ENCODE results near the gene PPP4R4.

Gene PPP4R4

DNA sequence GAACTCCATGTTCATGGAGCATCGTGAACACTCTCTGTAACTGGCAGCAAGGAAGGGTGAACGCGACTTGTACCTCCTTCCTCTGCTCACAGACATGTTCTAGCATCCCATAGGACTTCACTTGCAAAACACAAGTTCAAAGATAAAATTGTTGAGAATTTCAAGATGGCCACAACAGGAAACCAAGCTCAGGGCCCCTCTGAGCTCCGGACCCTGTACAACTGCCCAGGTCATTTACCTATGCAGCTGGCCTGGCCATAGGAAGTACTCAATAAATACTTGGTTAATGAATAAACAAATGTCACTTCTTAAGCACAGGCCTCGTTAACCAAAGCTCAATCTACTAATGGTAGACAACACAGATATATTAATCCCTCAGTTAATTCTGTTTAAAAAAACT, 11.7 kb upstream of the PPP4R4 start:
- Histone ChIP-seq H3K27me3 (peaks cover 10% of the 10 kb centered on the region), H3K9me3 (no peaks in the 10 kb centered on the region), H3K36me3 (no peaks in the 10 kb centered on the region), H3K4me1 (no peaks in the 10 kb centered on the region), H3K4me3 (ENCODE audit: low read depth, low read length) (no peak overlapping the region)
- DNase-seq: no peak
- TF ChIP-seq, protein P1, sequence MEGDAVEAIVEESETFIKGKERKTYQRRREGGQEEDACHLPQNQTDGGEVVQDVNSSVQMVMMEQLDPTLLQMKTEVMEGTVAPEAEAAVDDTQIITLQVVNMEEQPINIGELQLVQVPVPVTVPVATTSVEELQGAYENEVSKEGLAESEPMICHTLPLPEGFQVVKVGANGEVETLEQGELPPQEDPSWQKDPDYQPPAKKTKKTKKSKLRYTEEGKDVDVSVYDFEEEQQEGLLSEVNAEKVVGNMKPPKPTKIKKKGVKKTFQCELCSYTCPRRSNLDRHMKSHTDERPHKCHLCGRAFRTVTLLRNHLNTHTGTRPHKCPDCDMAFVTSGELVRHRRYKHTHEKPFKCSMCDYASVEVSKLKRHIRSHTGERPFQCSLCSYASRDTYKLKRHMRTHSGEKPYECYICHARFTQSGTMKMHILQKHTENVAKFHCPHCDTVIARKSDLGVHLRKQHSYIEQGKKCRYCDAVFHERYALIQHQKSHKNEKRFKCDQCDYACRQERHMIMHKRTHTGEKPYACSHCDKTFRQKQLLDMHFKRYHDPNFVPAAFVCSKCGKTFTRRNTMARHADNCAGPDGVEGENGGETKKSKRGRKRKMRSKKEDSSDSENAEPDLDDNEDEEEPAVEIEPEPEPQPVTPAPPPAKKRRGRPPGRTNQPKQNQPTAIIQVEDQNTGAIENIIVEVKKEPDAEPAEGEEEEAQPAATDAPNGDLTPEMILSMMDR (IDR thresholded peaks at IDR 0.05; ENCODE audit: low read depth, low read length): no peak

DNA sequence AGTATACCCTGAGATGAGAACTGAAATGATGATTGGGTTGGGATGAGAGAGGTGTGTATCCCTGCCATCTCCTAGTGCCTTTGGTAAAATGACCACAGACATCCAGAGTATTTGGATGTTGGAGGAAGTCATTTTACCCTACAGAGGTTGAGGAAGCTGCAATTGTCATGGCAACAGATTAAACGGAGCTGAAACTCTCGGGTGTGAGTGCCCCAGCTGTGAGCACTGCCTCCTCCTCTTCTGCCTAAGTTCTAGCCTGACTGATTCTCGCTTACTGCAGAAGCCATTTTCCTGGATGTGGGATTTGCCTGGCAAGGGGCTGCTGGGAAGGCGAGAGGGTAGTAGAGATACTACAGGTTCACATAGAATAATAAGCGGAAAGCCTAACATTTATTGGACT, 10.3 kb upstream of the PPP4R4 start:
- Histone ChIP-seq H3K36me3 (no peaks in the 10 kb centered on the region), H3K27me3 (peaks cover 3% of the 10 kb centered on the region; the same call in 1 of the 2 replicates), H3K9me3 (no peaks in the 10 kb centered on the region), H3K4me3 (ENCODE audit: low read depth, low read length) (no peak overlapping the region), H3K4me1 (no peaks in the 10 kb centered on the region)
- no peak for DNase-seq
- TF ChIP-seq, protein P1 (IDR thresholded peaks at IDR 0.05; ENCODE audit: low read depth, low read length): no peak

DNA sequence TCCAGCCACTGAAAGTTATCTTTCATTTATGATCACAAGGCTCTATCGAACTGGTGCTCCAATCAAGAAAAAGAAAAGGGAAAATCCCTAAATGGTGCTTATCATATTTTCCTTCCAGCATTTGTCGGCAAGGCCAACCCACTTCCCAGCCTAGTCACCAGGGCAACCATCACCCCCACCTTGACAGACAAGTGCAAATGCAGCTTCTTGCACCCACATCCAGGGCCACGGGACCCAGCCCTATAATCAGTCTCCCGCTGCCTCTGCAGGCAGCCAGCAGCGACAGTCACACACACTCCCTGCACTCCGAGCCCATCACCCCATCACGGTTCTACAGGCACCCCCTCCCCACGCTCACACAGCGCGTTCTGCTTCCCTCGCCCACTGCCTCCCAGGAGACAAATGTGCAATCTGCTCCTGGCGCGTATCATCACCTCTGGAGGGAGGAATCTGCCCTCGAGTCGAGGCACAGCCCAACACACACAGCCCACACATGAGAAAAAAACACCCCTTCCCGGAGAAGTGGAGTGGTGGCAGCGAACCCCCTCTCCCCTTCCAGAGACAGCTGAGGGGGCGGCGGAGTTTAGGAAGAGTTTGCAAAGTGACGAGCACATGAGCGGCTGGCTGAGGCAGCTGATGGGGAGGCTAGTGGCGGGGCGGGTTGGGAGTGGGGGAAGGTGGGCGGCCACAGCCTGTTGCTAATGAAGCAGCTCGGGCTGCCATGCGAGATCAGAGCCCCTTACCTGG, 9.3 kb upstream of the PPP4R4 start:
- TF ChIP-seq, protein P1 (IDR thresholded peaks at IDR 0.05; ENCODE audit: low read depth, low read length): no peak
- Histone ChIP-seq H3K9me3 (no peaks in the 10 kb centered on the region), H3K36me3 (no peaks in the 10 kb centered on the region), H3K27me3 (peaks cover 3% of the 10 kb centered on the region; the same call in 1 of the 2 replicates), H3K4me3 (ENCODE audit: low read depth, low read length) (peak overlapping the region; percentile 38), H3K4me1 (no peaks in the 10 kb centered on the region)
- DNase-seq: no peak

DNA sequence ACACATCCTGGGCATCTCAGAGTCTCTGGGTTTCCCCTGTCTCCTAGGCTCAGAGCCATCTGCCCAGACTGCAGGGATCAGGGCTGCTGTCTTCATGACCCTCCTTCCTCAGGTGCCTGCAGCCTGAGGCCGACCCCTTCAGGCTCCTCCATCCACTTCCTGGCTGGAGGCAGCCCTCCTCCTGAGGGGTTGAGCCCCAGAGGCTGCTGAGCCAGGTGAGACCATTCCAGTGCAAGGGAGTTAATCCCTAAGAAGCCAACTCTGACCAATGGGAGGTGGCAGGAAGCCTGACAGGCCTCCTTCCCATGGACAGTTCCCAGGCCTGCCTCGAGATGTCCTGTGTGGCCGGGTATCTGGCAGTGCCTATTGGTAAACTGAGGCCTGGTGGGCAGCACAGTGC, 8.4 kb upstream of the PPP4R4 start:
- no peak for DNase-seq
- Histone ChIP-seq H3K4me1 (no peaks in the 10 kb centered on the region), H3K36me3 (no peaks in the 10 kb centered on the region), H3K27me3 (peaks cover 3% of the 10 kb centered on the region; the same call in 1 of the 2 replicates), H3K4me3 (ENCODE audit: low read depth, low read length) (no peak overlapping the region), H3K9me3 (no peaks in the 10 kb centered on the region)
- TF ChIP-seq, protein P1 (IDR thresholded peaks at IDR 0.05; ENCODE audit: low read depth, low read length): no peak

DNA sequence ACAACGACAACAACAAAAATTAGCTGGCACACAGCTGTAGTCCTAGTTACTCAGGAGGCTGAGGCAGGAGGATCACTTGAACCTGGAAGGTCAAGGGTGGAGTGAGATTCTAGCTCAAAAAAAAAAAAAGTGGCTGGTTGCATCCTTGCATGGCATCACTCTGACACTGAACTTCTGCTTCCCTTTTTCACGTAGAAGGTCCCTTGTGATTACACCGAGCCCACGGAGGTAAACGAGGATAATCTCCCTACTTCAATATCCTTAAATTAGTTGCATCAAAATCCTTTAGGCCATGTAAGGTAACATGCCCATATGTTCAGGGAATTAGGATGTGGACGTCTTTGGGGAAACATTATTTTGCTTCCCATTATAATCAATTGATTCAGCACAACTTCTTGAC, 4.0 kb upstream of the PPP4R4 start:
- DNase-seq: no peak
- H3K4me1 ChIP-seq: peaks cover 8% of the 10 kb centered on the region

DNA sequence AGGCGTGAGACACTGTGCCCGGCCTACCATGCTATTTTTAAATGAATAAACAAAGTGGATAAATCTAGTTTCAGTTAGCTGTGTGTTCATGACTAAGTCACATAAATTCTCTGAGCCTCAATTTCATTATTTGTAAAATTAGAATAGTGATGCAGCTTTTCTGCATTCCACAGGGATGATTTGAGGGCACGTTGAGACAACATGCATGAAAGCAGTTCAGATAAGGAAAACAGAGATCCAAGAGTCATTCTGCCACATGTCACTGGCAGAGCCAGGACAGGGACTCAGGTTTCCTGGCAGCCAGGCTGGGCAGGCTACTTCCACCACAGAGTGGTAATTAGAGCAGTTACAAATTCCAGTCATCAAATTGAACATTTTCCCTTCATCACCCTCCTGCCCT, 2.9 kb upstream of the PPP4R4 start:
- no peak for DNase-seq
- peaks cover 46% of the 10 kb centered on the region for H3K27me3 ChIP-seq
- TF ChIP-seq, protein P1 (IDR thresholded peaks at IDR 0.05; ENCODE audit: low read depth, low read length): no peak
- H3K9me3 ChIP-seq: no peaks in the 10 kb centered on the region
- H3K4me3 ChIP-seq (ENCODE audit: low read depth, low read length): no peak overlapping the region
- no peaks in the 10 kb centered on the region for H3K36me3 ChIP-seq
- H3K4me1 ChIP-seq: peaks cover 8% of the 10 kb centered on the region

More for the DNA sequence above, 4.0 kb upstream of the PPP4R4 start:
- H3K36me3 ChIP-seq: no peaks in the 10 kb centered on the region
- no peak overlapping the region for H3K4me3 ChIP-seq (ENCODE audit: low read depth, low read length)
- no peaks in the 10 kb centered on the region for H3K9me3 ChIP-seq
- TF ChIP-seq, protein P1 (IDR thresholded peaks at IDR 0.05; ENCODE audit: low read depth, low read length): no peak
- H3K27me3 ChIP-seq: peaks cover 35% of the 10 kb centered on the region

Data from BE2C (cell line).